ENCODE results near the gene FARS2.

GRCh38 chr6:5610640-5611039 lies 349.3 kb downstream of the FARS2 start:
- no peak for TF ChIP-seq CTCF (IDR thresholded peaks at IDR 0.05; ENCODE audit: low read depth, low read length)
- TF ChIP-seq EZH2phosphoT487 (IDR thresholded peaks at IDR 0.05; ENCODE audit: low read depth): no peak

Measured in OCI-LY3 (cell line).